Testis (tissue), 3 donors: Measurements from ENCODE around the gene CCDC149. TPM values are rescaled to one million over a fixed set of nuclear protein-coding genes. Genes with fewer than 3 reads are reported as not detected.

Source experiments
- DNase-seq: peaks from one replicate; pipeline ENCODE4 v3.0.0-alpha.2; 2019
- H3K27ac ChIP-seq, 2 donors: fragments of 200-600 bp; sonication (generic); one replicate each; pipeline ENCODE4 v1.5.1; 2019
- H3K27me3 ChIP-seq: fragments of 200-600 bp; sonication (generic); one replicate; pipeline ENCODE4 v1.5.1; 2019
- H3K36me3 ChIP-seq: fragments of 200-600 bp; sonication (generic); one replicate; pipeline ENCODE4 v1.5.1; 2017; ENCODE audit warnings: low read depth; ENCODE audit errors: missing control alignments
- H3K4me1 ChIP-seq: fragments of 200-600 bp; sonication (generic); one replicate; pipeline ENCODE4 v1.5.1; 2019
- H3K4me3 ChIP-seq, 2 donors: fragments of 200-600 bp; sonication (generic); one replicate each; pipeline ENCODE4 v1.5.1; 2017 to 2019
- H3K9me3 ChIP-seq: fragments of 200-600 bp; sonication (generic); one replicate; pipeline ENCODE4 v1.5.1; 2017
- POLR2A ChIP-seq: fragments of 450-650 bp; IDR thresholded peaks from one replicate; pipeline ENCODE4 v1.6.1; 2017; ENCODE audit warnings: antibody characterized with exemption, mild to moderate bottlenecking, moderate library complexity
- WGBS, 2 donors: methylation state at CpG; one replicate each; pipeline ENCODE4 v1.1.5; 2018; 5-methylcytosine and 5-hydroxymethylcytosine counted together
- intact Hi-C: fragments of 100-400 bp; cut with DNase I; formaldehyde crosslinking; loops from one replicate; pipeline ENCODE4 v1.15.1; 2023; ENCODE audit warnings: low total_unique reads
- polyA plus RNA-seq: library from polyadenylated mRNA; stranded (reverse); fragments of 350-450 nt; fragmentation: Illumina TruSeq; extraction: RNeasy Lipid Tissue Mini Kit (QIAGEN cat#74804); gene quantifications from one replicate; pipeline ENCODE4 v1.2.3, GENCODE V29; 2014; ENCODE audit warnings: low read depth, low replicate concordance; ENCODE audit not compliant: insufficient read depth
- total RNA-seq, 2 donors: library from RNA; depleted of rRNA; stranded (reverse); fragments of >200 nt; gene quantifications; one replicate each; pipeline ENCODE4 v1.2.3, GENCODE V29; 2016
- TF ChIP-seq, protein P1 (sequence below), 3 experiments: fragments of 450-650 bp in 2 of 3; fragments of 200-600 bp in 1 of 3; sonication (generic) in 1 of 3; IDR thresholded peaks; one replicate each; pipeline ENCODE4 v1.5.1; 2016 to 2019; ENCODE audit warnings: antibody characterized with exemption in 3 of 3, mild to moderate bottlenecking in 2 of 3, moderate library complexity in 1 of 3

The CCDC149 gene
- total and polyA plus RNA-seq, 3 donors from 2014 or later = 9.4 to 17.2 (median 12.6) TPM

DNA sequence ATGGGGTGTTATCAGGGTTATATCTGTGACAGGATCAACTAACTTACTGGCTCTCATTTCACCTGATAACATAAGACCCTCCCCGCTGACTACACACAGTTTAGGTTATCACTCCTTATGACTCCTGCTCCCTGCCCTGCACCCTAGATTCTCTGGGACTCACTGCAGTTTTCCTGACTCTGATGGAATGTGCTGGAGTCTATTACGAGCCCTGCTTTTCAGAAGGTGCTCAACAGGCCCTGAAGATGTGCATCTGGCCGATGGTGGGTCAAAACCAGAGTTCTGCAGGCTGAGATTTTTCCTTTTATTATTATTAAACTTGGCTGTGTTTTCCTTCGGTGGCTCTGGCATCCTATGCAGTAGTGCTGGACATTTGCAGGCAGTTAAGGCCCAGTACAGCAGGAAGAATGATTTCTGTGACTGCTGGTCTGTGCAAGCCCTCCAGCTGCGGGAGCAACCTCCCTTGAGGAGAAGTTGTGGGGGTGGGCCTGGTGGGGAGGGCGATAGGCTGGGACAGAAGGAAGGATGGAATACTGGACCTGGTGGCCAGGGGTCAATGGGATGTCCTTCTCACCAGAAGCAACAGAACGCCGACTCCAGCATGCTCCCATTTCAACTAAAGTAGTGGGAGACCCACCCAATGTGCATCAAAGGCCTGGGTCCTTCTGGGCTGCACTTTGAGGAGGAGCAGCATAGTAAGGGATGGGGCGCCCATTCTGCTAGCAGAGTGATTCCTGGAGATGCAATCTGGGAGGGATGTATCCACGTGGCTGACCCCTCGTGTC, 106.4 kb downstream of the CCDC149 start:
- DNase-seq = no peak
- Histone ChIP-seq H3K4me3 (no peak overlapping the region), H3K36me3 (no peaks in the 10 kb centered on the region), H3K27ac (no peak overlapping the region), H3K27me3 (no peaks in the 10 kb centered on the region), H3K9me3 (no peaks in the 10 kb centered on the region), H3K4me1 (no peaks in the 10 kb centered on the region)
- intact Hi-C loops = no loop called here
- WGBS, 2 donors = 88 to 96% methylated on average over 9 to 11 of the region's 11 CpGs
- TF ChIP-seq, protein P1, sequence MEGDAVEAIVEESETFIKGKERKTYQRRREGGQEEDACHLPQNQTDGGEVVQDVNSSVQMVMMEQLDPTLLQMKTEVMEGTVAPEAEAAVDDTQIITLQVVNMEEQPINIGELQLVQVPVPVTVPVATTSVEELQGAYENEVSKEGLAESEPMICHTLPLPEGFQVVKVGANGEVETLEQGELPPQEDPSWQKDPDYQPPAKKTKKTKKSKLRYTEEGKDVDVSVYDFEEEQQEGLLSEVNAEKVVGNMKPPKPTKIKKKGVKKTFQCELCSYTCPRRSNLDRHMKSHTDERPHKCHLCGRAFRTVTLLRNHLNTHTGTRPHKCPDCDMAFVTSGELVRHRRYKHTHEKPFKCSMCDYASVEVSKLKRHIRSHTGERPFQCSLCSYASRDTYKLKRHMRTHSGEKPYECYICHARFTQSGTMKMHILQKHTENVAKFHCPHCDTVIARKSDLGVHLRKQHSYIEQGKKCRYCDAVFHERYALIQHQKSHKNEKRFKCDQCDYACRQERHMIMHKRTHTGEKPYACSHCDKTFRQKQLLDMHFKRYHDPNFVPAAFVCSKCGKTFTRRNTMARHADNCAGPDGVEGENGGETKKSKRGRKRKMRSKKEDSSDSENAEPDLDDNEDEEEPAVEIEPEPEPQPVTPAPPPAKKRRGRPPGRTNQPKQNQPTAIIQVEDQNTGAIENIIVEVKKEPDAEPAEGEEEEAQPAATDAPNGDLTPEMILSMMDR (IDR thresholded peaks at IDR 0.05) = no peak
- no peak for TF ChIP-seq POLR2A

DNA sequence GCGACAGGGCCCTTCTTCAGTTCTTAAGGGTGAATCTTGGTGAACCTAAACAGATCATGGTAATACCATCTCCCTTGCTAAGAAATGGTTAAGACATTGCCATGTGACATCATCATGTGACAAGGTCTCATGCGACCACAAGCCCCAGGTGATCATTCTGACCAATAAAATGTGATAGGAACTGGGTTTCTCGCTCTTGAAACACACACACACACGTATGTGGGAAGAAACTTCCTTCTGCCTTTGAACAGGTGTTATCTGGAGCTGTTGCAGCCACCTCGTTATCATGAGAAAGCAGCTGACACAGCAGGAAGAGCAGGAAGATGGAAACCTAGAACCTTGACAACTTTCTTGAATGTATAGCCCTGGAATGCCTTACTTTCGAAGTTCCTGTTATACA, 107.3 kb downstream of the CCDC149 start:
- DNase-seq = no peak
- TF ChIP-seq, protein P1 (IDR thresholded peaks at IDR 0.05) = no peak
- TF ChIP-seq POLR2A = no peak
- no peaks in the 10 kb centered on the region for H3K36me3 ChIP-seq
- intact Hi-C loops = no loop called here
- 85 to 91% methylated on average over 6 of the region's 6 CpGs for WGBS, 2 donors
- no peak overlapping the region for H3K27ac ChIP-seq
- H3K9me3 ChIP-seq = no peaks in the 10 kb centered on the region
- H3K4me3 ChIP-seq = no peak overlapping the region
- peaks cover under 1% of the 10 kb centered on the region for H3K4me1 ChIP-seq
- H3K27me3 ChIP-seq = no peaks in the 10 kb centered on the region

DNA sequence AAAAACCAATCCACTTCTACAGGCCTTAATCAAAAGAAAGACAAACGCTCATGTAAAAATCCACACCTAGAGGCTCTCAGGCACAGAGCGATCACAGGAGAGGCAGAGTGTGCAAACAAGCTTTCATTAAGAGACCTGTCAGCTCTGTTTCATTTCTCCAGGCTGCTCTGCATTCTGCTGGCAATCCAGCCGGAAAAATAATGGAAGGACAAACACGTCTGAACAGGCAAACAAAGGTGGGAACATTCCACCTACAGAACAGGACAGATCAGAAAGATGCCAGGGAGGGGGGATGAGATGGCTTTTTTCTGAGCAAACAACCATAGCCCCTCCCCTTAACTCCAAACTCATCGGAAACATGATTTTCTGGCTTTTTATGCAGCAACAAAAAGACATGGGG, 107.8 kb downstream of the CCDC149 start:
- Histone ChIP-seq H3K4me3 (no peak overlapping the region), H3K27ac (no peak overlapping the region), H3K27me3 (no peaks in the 10 kb centered on the region), H3K4me1 (peaks cover 4% of the 10 kb centered on the region), H3K36me3 (no peaks in the 10 kb centered on the region), H3K9me3 (no peaks in the 10 kb centered on the region)
- intact Hi-C loops = no loop called here
- TF ChIP-seq POLR2A = no peak
- TF ChIP-seq, protein P1 (IDR thresholded peaks at IDR 0.05) = no peak
- no peak for DNase-seq
- 71 to 91% methylated on average over 5 of the region's 5 CpGs for WGBS, 2 donors

DNA sequence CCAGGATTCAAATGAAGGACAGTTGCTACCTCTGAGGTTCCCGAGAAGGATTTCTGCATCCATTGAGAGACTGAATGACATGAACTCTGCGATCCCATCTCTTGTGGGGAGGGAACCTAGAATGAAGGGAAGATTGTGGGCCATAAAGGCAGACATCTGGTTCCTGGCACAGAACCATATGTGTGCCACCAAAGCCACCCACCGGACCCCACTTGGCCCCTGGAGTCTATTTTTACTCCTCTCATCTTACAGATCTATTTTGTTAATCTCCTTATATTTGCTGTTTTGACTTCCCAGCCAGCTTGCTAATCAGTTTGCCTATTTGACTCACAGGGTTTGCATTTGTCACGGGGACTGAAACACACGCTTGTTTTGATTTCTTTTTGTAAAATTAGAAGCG, 110.2 kb downstream of the CCDC149 start:
- Histone ChIP-seq H3K4me3 (no peak overlapping the region), H3K9me3 (no peaks in the 10 kb centered on the region), H3K27ac (no peak overlapping the region), H3K36me3 (no peaks in the 10 kb centered on the region), H3K4me1 (peaks cover 4% of the 10 kb centered on the region), H3K27me3 (no peaks in the 10 kb centered on the region)
- intact Hi-C loops = no loop called here
- WGBS, 2 donors = 83 to 85% methylated on average over 6 of the region's 6 CpGs
- no peak for DNase-seq
- TF ChIP-seq, protein P1 (IDR thresholded peaks at IDR 0.05) = no peak
- no peak for TF ChIP-seq POLR2A
